GM21723 (cell line): ENCODE data around the gene PKD2.
"Not testable (repeated sequence)": the region's sequence is repeated elsewhere in the genome, so short reads cannot be mapped to it uniquely, and the experiment has no call there.

Experiments used
- ATAC-seq: cut with Tn5 transposase; IDR thresholded peaks from one replicate; pipeline ENCODE4 v1.9.1; 2021; ENCODE audit warnings: mild to moderate bottlenecking, moderate library complexity; ENCODE audit not compliant: unreplicated experiment

The PKD2 gene

DNA sequence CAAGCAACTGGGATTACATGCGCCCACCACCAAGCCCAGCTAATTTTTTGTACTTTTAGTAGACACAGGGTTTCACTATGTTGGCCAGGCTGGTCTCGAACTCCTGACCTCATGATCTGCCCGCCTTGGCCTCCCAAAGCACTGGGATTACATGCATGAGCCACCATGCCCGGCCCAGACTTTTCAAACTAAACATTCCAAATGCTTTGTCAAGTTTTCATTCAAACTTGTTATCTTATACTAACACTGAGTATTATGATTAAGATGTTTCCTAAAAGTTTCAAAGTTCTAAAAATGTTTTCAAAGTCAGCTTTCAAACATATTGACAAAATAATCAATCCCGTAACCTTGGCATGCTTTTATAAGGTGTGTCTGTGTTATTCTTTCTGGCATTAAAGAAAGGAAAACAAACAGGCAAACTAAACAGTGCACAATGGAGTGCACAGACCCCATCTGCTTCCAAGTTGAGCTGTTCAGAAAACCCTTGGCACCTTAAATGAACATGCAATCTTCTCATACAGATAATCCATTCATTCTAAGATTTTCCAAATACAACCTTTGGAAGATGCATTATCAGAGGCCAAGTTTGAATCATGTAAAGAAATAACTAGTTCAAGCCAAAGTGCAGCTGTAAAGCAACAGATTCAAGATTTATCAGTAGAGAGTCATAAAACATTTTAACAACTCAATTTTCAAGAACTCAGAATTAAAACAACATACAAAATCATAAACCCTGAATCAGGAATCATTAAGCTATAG lies 101.9 kb downstream of the PKD2 start:
- ATAC-seq, result no peak

DNA sequence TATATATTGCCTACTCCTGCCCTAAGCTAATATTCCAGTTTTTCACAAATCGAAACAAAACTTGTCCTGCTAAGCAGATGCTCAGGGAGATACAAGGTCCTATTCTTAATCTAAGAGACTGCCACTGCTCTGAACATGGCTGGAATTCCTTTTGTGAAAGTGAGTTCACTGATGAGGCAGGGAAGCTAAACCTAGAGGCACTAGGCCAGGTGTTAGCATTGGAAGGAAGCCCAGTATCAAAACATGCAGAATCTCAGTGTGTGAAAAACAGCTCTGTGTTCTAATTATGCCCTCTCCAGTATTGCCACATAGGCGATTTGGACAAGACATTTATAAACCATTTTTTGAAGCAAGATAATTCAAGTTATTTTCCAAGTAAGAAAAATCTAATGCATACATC lies 103.4 kb downstream of the PKD2 start:
- ATAC-seq, result no peak

DNA sequence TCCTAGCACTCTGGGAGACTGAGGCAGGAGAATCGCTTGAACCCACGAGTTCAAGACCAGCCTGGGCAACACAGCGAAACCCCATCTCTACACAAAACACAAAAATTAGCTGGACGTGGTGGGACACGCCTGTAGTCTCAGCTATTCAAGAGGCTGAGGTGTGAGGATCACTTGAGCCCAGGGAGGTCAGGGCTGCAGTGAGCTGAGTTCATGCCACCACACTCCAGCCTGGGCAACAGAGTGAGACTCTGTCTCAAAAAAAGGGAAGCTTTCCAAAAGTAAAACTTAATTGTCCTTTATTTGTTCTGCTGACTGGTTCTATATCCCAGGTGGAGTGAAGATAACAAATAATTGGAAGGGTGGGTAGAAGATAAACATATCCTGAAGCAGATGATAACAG lies 105.4 kb downstream of the PKD2 start:
- ATAC-seq, result no peak

DNA sequence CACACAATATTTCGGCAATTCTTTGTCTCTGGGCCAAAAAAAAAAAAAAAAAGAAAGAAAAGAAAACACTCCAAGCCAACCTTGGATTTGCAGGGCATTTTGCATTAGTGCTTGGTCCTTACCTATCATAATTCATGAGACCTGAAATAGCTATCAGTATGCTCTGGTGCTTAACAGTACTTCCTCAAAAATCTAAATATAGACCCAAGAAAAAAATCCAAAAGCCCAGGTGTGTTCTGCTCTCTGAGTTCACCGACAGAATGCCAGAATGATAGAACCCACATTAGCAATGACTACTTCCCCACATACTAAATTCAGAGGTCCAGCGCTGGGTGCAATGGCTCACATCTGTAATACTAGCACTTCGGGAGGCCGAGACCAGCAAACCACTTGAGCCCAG lies 108.2 kb downstream of the PKD2 start:
- ATAC-seq, result no peak

DNA sequence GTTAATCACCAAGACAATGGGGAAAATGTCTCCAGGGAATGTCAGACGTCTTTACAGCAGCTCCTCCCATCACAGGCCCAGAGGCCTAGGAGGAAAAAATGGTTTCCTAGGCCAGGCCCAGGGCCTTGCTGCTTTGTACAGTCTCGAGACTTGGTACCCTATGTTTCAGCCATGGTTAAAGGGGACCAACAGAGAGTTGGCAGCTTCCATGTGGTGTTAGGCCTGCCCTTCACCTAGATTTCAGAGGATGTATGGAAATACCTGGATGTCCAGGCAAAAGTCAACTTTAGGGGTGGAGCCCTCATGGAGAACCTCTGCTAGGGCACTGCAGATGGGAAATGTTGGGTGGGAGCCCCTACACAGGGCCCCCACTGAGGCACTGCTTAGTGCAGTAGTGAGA lies 112.5 kb downstream of the PKD2 start:
- ATAC-seq, result no peak

DNA sequence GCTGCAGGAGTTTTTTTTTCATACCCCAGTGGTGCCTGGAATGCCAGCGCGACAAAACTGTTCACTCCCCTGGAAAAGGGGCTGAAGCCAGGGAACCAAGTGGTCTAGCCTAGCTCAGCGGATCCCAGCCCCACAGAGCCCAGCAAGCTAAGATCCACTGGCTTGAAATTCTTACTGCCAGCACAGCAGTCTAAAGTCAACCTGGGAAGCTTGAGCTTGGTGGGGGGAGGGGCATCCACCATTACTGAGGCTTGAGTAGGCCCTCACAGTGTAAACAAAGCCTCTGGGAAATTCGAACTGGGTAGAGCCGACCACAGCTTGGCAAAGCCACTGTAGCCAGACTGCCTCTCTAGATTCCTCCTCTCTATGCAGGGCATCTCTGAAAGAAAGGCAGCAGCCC lies 114.8 kb downstream of the PKD2 start:
- ATAC-seq, result not testable (repeated sequence)
